ENCODE results near the gene CABYR.

The CABYR gene

GRCh38 chr18:24138789-24139616 lies at the start of gene CABYR:
TSS of gene CABYR (plus strand) at chr18:24139062. CDS start at chr18:24143115, 4,053 bp downstream.
- no peak for DNase-seq (ENCODE audit: low spot score)

GRCh38 chr18:24089076-24089475 lies 49.8 kb upstream of the CABYR start:
- DNase-seq (ENCODE audit: low spot score): no peak

GRCh38 chr18:24089515-24090337 lies 49.1 kb upstream of the CABYR start:
- DNase-seq (ENCODE audit: low spot score): no peak

- no peak for DNase-seq (ENCODE audit: low spot score)
Observed at GRCh38 chr18:24090876-24091275, 48.0 kb upstream of the CABYR start.

- DNase-seq (ENCODE audit: low spot score): no peak
Observed at GRCh38 chr18:24094561-24094960, 44.3 kb upstream of the CABYR start.

- no peak for DNase-seq (ENCODE audit: low spot score)
Observed at GRCh38 chr18:24095976-24096375, 42.9 kb upstream of the CABYR start.

- no peak for DNase-seq (ENCODE audit: low spot score)
Observed at GRCh38 chr18:24103320-24104021, 35.4 kb upstream of the CABYR start.

GRCh38 chr18:24104486-24104885 lies 34.4 kb upstream of the CABYR start:
- no peak for DNase-seq (ENCODE audit: low spot score)

GRCh38 chr18:24108641-24109040 lies 30.2 kb upstream of the CABYR start:
- no peak for DNase-seq (ENCODE audit: low spot score)

GRCh38 chr18:24111936-24112335 lies 26.9 kb upstream of the CABYR start:
- no peak for DNase-seq (ENCODE audit: low spot score)

- no peak for DNase-seq (ENCODE audit: low spot score)
Observed at GRCh38 chr18:24112464-24112863, 26.4 kb upstream of the CABYR start.

- DNase-seq (ENCODE audit: low spot score): no peak
Observed at GRCh38 chr18:24112874-24113615, 25.8 kb upstream of the CABYR start.

- no peak for DNase-seq (ENCODE audit: low spot score)
Observed at GRCh38 chr18:24114924-24115549, 23.8 kb upstream of the CABYR start.

GRCh38 chr18:24115628-24116027 lies 23.2 kb upstream of the CABYR start:
- no peak for DNase-seq (ENCODE audit: low spot score)

GRCh38 chr18:24118750-24119577 lies 19.9 kb upstream of the CABYR start:
- DNase-seq (ENCODE audit: low spot score): peak; percentile 75

- DNase-seq (ENCODE audit: low spot score): no peak
Observed at GRCh38 chr18:24120676-24121075, 18.2 kb upstream of the CABYR start.

GRCh38 chr18:24121625-24122024 lies 17.2 kb upstream of the CABYR start:
- DNase-seq (ENCODE audit: low spot score): no peak

GRCh38 chr18:24126155-24126961 lies 12.5 kb upstream of the CABYR start:
- no peak for DNase-seq (ENCODE audit: low spot score)

GRCh38 chr18:24127735-24128134 lies 11.1 kb upstream of the CABYR start:
- DNase-seq (ENCODE audit: low spot score): no peak

- DNase-seq (ENCODE audit: low spot score): no peak
Observed at GRCh38 chr18:24128700-24129099, 10.2 kb upstream of the CABYR start.

Measured in RKO (cell line).